GM20431 (cell line): Measurements from ENCODE around the gene ABCD4.
"Not testable (repeated sequence)": the region's sequence is repeated elsewhere in the genome, so short reads cannot be mapped to it uniquely, and the experiment has no call there.

Source experiments
- in situ Hi-C: fragments of 300-500 bp; cut with MseI, MboI; formaldehyde crosslinking; loops from one replicate; pipeline ENCODE4 v1.15.0; 2020; ENCODE audit warnings: low sequenced_read_pairs; ENCODE audit not compliant: unreplicated experiment

Gene ABCD4

DNA sequence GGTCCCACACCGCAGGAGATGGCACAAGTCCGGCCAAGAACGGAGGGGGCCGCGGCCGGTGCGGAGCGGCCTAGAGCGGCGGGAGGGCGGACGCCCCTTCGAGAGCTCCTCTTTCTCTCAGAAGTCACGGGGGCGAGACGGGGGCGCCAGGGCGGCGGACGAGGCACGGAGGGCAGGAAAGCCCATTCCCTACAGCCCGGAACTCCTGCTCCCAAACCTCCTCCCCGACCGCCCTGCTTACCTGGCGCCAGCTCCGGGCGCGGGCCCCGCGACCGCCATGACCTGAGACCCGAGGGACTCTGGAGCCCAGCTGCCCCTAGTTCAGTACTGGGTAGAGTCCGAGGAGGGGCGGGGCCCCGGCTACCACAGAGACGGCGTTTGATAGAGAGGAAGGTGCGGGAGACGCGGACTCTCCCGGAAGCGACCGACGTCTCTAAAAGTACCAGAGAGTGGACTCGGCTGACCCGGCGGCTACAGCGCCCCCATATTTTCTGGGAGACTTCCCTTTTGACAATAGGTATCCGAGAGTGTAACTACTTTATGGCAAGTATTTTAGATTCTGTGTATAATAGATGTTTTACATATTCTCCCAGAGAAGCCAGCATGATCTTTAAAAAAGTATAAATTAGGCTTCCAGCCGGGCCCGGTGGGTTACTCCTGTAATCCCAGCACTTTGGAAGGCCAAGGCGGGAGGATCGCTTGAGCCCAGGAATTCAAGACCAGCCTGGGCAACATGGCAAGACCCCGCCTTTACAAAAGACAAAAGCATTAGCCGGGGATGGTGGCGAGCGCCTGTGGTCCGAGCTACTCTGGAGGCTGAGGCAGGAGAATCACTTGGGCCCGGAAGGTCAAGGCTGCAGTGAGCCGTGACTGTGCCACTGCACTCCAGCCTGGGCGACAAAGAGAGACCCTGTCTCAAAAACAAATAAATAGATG is at the start of gene ABCD4:
ABCD4 (minus strand) TSS at position 301 of the 936 bp plus-strand sequence; CDS start at position 279, 22 bp downstream.
- in situ Hi-C loops, result no loop called here

DNA sequence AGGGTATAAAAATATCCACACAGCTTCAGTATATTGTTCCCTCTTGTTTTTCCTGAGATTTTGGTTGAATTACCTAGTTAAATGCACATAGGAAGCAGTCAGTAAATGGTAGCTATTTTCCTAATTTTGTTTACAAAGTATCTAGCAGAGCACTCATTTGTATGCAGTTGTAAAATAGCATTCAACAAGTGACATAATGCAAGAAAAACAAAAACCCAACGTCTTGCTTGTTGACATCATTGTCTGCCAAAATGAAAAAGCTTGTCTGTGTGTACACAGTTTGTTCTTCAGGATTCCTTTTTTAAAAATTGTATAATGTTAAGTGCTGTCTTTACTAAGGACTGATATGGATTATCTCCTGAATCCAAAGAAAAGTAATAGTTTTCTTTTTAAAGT is 48.2 kb upstream of the ABCD4 start:
- in situ Hi-C loops, result loop anchor here (25.0 kb wide), 1 partner anchor 136 kb away; the partner anchor contains the start of genes ISCA2 and NPC2

DNA sequence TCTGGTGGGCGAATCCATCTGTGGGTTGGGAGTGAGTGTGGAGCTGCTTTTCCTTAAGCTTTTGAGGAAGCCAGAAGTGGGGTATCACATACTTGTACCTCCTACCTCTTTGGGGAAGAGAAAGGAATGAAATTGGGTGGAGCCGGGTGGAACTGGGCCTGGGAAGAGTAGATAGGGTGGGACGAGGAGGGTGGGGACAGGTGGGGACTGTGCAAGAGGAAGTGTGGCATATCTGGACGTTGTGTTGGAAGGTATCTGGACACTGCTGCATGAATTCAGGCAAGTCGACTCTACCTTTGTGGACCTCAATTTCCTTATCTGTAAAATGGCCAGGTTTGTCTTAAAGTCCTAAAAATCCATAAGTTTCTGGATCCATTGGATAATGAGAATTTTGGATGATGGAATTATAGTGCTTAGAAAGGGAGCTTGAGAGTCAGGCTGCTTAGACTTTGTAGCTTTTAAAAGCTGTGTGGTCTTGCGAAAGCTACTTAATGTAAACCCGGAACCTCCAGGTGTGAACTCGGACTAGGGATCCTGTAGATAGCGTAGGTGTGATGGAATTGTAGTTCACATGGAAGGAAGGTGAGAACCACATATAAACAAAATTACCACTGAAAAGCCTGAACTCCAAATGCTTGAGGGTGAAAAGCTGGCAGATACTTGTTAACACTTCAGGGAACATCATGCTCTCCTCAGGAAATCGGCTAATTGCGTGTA is 47.6 kb upstream of the ABCD4 start:
- in situ Hi-C loops, result loop anchor here (25.0 kb wide), 1 partner anchor 137 kb away; the partner anchor contains the start of genes ISCA2 and NPC2

DNA sequence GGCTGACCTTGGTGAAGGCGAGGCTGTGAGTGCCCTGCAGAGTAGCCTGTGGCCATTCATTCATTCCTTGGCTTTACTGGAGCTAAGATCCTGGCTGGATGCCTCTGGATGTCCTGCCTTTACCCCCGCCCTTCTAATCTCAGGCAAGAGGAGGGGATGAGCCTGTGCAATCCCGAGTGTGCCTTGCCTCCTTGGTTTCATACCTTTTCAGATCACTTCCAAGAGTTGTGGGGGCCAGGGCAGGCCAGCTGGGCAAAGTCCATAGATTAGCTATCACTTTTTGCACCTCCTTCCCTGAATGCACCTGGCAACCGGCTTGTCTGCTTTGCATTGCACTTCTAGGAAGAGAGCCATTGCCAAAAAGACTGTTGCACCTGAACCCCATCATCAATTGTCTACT is 47.0 kb upstream of the ABCD4 start:
- in situ Hi-C loops, result loop anchor here (25.0 kb wide), 1 partner anchor 138 kb away; the partner anchor contains the start of genes ISCA2 and NPC2

DNA sequence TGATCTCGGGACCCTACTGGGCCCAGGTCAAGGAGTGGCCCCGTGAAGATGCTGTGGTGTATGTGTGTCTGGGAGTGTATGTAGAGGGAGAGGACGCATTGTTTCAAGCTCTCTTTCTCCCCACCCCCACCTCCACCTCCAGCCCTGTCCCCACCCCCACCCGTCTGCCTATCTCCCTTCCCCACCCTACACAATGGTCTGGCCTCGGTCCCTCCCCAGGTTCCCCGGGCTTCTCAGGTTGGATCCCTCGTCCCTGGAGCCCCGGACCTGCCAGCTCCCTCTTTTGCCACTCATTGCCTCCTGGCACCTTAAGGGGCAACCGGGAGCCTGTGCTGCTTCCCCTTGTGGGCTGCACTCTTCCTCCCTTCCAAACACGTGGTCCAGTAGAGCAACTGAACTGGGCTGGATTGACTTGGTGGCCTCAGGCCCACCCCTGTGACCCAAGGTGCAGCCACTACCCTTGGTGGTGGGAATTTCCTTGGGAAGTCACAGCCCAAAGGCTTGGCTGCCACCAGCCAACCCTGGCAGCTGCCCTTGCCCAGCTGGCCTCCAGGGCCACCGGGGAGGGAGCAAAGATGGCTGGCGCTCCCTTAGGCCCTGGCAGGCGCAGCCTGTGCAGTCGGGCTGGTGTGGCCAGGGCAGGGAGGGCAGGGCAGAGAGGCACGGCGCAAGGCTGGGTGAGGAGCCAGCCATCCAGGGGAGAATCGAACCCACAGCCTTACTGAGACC is 46.2 kb upstream of the ABCD4 start:
- in situ Hi-C loops, result no loop called here

DNA sequence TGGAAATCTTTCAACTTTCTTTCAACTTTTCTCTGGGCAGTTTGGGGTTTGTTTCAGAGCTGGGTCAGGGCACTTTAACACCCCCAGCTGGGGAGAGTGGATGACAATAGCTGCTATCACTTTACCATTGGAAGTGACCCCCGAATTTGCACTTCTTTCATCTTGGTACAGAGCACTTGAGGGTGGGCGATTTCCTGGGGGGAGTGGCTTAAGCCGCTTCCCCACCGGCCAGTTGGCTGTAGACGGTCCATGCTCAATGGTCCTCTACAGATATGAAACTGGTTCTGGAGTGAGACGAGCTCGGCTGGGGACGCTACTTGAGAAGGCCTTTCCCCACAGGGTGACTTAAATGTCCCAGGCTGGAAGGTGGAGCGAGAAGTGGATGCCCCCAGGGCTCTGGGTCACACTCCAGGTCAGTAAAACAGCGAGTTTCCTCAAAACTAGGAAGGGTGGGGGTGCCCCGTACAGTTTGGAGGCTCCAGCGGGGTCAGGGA is 45.6 kb upstream of the ABCD4 start, which contains the start of gene VRTN:
VRTN (plus strand) TSS at position 231 of the 494 bp plus-strand sequence. CDS start 8,313 bp downstream, outside the sequence.
- in situ Hi-C loops, result no loop called here

DNA sequence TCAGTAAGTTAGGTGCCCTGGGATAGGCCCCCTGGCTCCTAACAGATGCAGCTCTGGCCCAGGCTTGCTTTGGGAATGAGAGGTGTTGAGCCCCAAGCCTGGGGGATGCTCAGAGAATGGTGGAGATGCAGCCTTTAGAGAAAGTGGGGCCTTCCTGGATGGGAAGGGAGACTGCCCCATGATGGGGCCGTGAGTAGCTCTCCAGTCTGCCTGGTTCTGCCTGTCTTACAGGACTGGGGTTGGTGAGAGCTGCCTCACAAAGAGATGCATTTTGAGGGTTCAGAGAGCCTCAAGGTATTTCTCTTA is 45.0 kb upstream of the ABCD4 start:
- in situ Hi-C loops, result no loop called here

DNA sequence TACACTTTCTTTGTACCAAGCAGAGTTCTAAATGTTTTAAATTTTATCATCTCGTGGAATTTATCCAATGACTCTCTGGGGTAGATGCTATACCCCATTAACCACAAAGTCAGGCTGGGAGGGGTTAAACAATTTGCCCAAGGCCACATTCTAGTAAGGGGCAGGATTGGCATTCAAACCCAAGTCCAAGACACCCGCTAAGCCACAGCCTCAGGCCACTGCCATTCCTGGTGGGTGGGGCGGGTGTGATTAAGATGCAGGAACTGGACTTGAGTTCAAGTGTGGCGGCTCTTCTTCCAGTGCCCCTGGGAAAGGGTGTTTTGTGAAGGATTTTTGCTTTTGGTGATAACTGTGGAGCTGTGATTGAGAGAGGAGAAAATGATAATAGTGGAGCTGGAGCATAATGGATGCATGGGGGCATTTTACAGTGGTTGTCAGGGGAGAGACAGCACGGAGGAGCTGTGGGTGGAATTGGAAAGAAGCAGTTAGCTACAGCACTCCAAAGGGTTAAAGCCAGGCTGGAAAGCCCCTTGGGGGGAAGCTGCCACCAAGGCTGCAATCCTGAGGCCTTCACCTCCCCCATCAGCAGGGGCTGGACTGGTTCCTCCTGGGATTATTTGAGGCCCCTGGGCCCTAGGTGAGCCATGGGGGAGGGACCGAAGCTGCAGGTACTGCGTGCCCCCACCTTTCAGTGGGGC is 44.5 kb upstream of the ABCD4 start:
- in situ Hi-C loops, result no loop called here

DNA sequence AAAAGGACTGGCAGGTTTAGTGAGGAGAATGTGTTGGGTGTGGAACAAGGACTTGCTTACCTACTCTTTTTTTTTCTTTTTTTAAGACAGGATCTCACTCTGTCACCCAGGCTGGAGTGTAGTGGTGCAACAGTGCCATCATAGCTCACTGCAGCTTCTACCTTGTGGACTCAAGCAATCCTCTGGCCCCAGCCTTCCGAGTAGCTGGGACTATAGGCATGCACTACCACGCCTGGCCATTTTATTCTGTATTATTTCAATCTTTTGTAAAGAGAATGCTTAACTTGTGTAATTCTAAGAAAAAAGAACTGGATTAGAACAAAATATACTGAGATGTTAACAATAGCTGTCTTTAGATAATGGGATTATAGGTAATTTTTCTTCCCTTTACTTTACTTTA is 43.6 kb upstream of the ABCD4 start:
- in situ Hi-C loops, result no loop called here

DNA sequence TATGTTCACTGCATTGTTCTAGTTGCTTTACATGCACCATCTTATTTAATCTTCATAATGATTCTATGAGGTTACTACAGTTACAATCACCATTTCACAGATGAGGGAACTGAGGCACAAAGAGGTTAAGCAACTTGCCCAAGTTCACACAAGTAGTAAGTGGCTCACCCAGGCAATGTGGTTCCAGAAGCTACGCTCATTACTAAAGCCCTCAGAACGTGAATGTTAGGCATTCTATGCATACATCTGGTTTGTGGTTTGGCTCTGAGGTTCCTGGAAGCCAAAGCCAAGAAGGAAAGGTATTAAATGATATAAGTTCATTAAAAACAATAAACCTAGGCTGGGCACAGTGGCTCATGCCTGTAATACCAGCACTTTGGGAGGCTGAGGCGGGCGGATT is 31.2 kb upstream of the ABCD4 start:
- in situ Hi-C loops, result no loop called here

DNA sequence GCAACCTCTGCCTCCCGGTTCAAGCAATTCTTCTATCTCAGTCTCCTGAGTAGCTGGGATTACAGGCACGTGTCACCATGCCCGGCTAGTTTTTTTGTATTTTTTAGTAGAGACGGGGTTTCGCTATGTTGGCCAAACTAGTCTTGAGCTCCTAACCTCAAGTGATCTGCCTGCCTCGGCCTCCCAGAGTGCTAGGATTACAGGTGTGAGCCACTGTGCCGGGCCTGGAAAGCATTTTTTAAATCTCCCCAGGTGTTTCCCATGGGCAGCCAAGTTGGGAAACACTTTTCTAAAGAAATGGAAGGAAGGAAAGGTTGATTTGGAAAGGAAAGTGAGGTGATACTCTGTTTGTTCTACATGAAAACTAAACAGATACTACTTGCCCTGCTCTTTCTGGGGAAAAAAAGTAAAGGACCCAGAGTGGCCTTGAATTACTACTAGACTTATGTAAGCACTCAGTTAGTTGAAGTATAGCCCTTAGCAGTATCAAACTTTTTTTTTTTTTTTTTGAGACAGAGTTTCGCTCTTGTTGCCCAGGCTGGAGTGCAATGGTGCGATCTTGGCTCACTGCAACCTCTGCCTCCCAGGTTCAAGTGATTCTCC is 27.3 kb upstream of the ABCD4 start:
- in situ Hi-C loops, result not testable (repeated sequence)

DNA sequence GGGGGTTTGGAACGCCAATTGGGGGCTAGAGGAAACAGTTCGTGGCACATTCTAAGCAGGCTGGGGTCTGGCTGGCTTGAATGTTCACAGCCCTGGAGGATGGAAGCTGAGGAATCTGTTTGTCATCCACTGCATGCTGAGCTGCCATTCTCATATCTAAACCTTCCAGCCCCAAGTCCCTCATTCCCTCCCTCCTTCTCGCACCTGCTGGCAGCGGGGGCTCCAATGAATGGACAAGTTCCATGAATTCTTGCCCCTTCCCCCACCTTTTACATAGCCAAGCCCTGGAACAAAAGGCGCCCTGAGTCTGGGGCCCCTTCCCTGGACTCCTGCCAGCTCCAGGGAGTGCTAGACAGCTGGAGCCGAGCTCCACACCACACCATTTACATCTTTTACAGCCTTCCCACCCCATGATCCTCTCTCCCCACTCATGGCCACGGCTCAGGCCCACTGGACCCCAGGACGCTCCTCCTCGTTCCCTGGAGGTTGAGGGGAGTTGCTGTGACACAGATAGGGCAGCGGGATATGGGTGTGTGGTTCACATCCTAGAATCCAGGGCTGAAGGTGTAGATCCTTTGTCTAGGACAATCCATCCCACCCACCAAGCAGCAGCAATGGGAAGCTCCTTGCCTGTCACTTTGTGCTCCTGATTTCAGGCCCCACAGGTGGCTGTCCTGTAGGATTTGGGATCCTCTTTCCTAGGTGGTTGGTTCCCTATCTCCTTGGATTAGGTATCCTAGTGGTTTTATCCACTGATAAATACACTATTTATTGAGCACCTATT is 23.8 kb upstream of the ABCD4 start:
- in situ Hi-C loops, result no loop called here

DNA sequence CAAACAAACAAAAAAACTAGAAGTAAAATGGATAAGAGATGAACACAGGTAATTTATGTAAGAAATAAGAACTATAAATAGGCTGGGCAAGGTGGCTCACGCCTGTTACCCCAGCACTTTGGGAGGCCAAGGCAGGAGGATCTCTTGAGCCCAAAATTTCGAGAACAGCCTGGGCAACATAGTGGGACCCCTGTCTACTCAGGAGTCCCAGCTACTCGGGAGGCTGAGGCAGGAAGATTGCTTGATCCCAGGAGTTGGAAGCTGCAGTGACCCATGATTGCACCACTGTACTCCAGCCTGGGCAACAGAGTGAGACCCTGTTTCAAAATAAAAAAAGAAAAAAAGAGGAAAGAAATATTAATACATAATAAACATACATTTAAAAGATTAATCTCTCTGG is 22.7 kb upstream of the ABCD4 start:
- in situ Hi-C loops, result no loop called here

DNA sequence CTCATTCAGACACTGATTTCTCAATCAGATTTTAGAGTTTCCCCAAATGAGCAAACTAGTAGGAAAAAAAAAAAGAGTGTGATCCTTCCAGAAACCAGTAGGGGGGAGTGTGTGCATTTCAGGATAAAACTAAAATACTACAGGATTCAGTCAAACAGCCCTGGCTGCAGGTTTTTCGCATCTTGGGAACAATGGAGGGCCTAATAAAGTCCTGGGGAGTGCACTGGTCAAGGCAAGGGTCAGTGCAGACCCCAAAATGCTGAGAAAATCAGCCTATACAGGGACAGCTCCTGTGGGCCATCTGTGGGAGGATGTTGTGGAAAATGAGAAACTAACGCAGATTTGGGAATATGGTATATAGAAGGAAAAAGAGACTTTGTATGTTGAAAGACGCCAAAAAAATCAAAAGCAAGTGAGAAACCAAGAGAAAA is 22.2 kb upstream of the ABCD4 start:
- in situ Hi-C loops, result no loop called here

DNA sequence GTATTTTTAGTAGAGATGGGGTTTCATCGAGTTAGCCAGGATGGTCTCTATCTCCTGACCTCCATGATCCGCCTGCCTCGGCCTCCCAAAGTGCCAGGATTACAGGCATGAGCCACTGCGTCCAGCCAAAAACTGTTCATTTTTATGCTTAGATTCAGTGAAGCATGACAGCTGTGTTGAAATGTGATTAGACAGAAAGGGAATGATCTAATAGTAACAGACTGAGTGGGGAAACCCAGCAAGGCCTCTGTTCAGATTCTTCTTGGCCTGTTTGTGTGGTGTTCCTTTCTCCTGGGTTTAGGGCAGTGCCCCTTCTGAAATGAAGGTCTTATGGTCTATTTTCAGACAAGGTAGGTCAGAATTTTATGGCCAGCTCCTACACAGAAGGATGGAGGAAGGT is 11.8 kb upstream of the ABCD4 start:
- in situ Hi-C loops, result no loop called here

DNA sequence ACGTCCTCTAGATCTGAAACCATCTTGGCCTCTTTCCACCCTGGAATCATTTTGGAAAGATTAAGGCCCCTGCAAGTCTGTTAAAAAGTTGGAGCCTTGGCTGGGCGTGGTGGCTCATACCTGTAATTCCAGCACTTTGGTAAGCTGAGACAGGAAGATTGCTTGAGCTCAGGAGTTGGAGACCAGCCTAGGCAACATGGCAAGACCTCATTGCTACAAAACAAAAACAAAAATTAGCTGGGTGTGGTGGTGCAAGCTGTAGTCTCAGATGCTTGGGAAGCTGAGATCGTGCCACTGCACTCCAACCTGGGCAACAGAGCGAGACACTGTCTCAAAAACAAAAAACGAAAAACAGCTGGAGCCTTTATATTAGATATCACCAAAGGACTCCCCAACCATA is 10.9 kb upstream of the ABCD4 start:
- in situ Hi-C loops, result no loop called here

DNA sequence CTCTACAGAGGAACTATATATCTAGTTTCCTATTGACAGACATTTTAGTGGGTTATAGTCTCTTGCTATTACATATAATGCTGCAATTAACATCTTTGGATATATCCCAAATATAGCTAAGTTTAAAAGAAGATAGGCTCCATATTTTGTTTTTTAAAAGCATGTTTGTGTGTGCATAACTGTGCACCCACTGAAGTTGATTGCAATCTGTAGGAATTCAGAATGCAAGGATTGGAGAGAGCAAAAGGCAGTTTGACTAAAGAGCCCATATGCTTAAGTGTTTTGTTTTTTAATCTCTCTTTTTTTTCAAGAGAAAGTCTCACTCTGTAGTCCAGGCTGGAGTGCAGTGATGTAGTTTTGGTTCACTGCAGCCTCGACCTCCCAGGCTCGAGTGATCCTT is 9.4 kb upstream of the ABCD4 start:
- in situ Hi-C loops, result no loop called here
